ENCODE data around the gene DUSP22. TPM values are rescaled to one million over a fixed set of nuclear protein-coding genes. Genes with fewer than 3 reads are reported as not detected.

Gene DUSP22
- total and polyA plus RNA-seq, 2 experiments from 2014 or later: 24.2 to 26.3 TPM

DNA sequence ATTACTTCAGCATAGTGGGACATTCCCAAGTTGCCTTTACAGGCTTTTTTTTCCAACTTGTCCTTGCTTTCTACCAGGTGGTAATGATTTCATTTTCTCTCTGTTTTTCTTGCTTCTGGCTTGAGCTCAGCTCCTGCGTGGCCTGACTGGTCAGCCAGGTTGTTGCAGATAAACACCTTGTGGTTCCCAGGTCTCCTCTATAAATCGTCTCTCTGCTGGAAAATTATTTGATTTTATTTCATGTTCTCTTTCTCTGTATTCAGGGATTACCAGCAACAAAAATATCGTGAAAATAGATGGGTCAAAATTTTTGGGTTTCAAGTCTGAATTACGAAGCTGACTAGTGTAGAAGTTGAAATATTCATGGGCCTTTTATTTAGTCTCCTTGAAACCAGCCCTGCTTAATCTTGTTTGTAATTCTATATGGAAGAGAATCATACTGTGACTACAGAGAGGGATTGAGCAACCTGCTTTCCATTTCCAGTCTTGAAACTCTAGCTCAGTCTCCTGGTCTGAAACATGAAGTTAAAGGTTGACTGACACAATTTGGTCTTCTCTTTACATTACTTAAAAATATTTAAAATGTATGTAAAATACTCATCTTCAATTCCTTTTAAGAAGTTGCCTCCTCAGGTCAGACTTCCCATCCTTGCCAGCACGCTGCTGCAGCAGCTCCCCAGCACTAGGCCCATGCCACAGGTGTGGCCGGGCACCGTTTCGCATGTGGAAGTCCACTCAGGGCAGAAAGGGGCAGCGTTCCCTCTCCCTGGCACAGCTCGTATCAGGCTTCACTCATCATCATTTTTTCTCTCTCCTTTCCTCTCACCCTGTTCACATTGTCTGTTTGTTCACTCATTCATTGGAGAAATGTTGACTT is 7.1 kb downstream of the DUSP22 start:
- H3K9me2 ChIP-seq (replicated peaks; ENCODE audit: insufficient read depth): no peaks in the 10 kb centered on the region
- H3K27me3 ChIP-seq: no peaks in the 10 kb centered on the region
- no peaks in the 10 kb centered on the region for H3K36me3 ChIP-seq (replicated peaks; ENCODE audit: insufficient read depth, low read depth)
- no peak for TF ChIP-seq EZH2 (IDR thresholded peaks at IDR 0.05; ENCODE audit: borderline replicate concordance)
- TF ChIP-seq, protein P1, sequence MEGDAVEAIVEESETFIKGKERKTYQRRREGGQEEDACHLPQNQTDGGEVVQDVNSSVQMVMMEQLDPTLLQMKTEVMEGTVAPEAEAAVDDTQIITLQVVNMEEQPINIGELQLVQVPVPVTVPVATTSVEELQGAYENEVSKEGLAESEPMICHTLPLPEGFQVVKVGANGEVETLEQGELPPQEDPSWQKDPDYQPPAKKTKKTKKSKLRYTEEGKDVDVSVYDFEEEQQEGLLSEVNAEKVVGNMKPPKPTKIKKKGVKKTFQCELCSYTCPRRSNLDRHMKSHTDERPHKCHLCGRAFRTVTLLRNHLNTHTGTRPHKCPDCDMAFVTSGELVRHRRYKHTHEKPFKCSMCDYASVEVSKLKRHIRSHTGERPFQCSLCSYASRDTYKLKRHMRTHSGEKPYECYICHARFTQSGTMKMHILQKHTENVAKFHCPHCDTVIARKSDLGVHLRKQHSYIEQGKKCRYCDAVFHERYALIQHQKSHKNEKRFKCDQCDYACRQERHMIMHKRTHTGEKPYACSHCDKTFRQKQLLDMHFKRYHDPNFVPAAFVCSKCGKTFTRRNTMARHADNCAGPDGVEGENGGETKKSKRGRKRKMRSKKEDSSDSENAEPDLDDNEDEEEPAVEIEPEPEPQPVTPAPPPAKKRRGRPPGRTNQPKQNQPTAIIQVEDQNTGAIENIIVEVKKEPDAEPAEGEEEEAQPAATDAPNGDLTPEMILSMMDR (IDR thresholded peaks at IDR 0.05; ENCODE audit: poor library complexity): no peak
- no peak for TF ChIP-seq EZH2phosphoT487 (IDR thresholded peaks at IDR 0.05; ENCODE audit: low read depth, severe bottlenecking, unreplicated experiment)
- no peak overlapping the region for H3K4me3 ChIP-seq
- no peak overlapping the region for H3K4me2 ChIP-seq
- DNase-seq (ENCODE audit: low spot score): no peak
- H4K20me1 ChIP-seq (ENCODE audit: insufficient read depth, poor library complexity, severe bottlenecking): no peaks in the 10 kb centered on the region
- H3K27ac ChIP-seq: no peak overlapping the region
- 73% methylated on average over 10 of the region's 10 CpGs for WGBS (ENCODE audit: low lambda C conversion rate, missing lambda C conversion rate)
- H2AFZ ChIP-seq: no peak overlapping the region
- H3K4me1 ChIP-seq (ENCODE audit: insufficient read depth): no peaks in the 10 kb centered on the region
- H3K9me3 ChIP-seq (ENCODE audit: low read depth): no peaks in the 10 kb centered on the region
- H3K79me2 ChIP-seq: peaks cover 64% of the 10 kb centered on the region

GRCh38 chr6:300026-300425 is 7.7 kb downstream of the DUSP22 start:
- Histone ChIP-seq H3K4me1 (ENCODE audit: insufficient read depth) (no peaks in the 10 kb centered on the region), H3K79me2 (peaks cover 57% of the 10 kb centered on the region), H3K9me3 (ENCODE audit: low read depth) (no peaks in the 10 kb centered on the region), H3K27ac (no peak overlapping the region), H3K4me3 (no peak overlapping the region), H3K27me3 (no peaks in the 10 kb centered on the region), H3K9me2 (replicated peaks; ENCODE audit: insufficient read depth) (no peaks in the 10 kb centered on the region), H3K4me2 (no peak overlapping the region), H3K36me3 (replicated peaks; ENCODE audit: insufficient read depth, low read depth) (no peaks in the 10 kb centered on the region), H2AFZ (no peak overlapping the region), H4K20me1 (ENCODE audit: insufficient read depth, poor library complexity, severe bottlenecking) (no peaks in the 10 kb centered on the region)
- no peak for DNase-seq (ENCODE audit: low spot score)
- no peak for TF ChIP-seq EZH2phosphoT487 (IDR thresholded peaks at IDR 0.05; ENCODE audit: low read depth, severe bottlenecking, unreplicated experiment)
- TF ChIP-seq EZH2 (IDR thresholded peaks at IDR 0.05; ENCODE audit: borderline replicate concordance): no peak
- TF ChIP-seq, protein P1 (IDR thresholded peaks at IDR 0.05; ENCODE audit: poor library complexity): no peak
- WGBS (ENCODE audit: low lambda C conversion rate, missing lambda C conversion rate): 87% methylated on average over 6 of the region's 6 CpGs

- WGBS (ENCODE audit: low lambda C conversion rate, missing lambda C conversion rate): 84% methylated on average over 10 of the region's 10 CpGs
- Histone ChIP-seq H3K27me3 (no peaks in the 10 kb centered on the region), H3K36me3 (replicated peaks; ENCODE audit: insufficient read depth, low read depth) (no peaks in the 10 kb centered on the region), H4K20me1 (ENCODE audit: insufficient read depth, poor library complexity, severe bottlenecking) (no peaks in the 10 kb centered on the region), H3K79me2 (peaks cover 52% of the 10 kb centered on the region), H2AFZ (no peak overlapping the region), H3K4me3 (no peak overlapping the region), H3K9me3 (ENCODE audit: low read depth) (no peaks in the 10 kb centered on the region), H3K27ac (no peak overlapping the region), H3K4me2 (no peak overlapping the region), H3K9me2 (replicated peaks; ENCODE audit: insufficient read depth) (no peaks in the 10 kb centered on the region), H3K4me1 (ENCODE audit: insufficient read depth) (no peaks in the 10 kb centered on the region)
- no peak for DNase-seq (ENCODE audit: low spot score)
- no peak for TF ChIP-seq EZH2phosphoT487 (IDR thresholded peaks at IDR 0.05; ENCODE audit: low read depth, severe bottlenecking, unreplicated experiment)
These were observed 8.4 kb downstream of the DUSP22 start for GRCh38 chr6:300494-301198.

GRCh38 chr6:301526-301925 is 9.2 kb downstream of the DUSP22 start:
- no peak for TF ChIP-seq EZH2phosphoT487 (IDR thresholded peaks at IDR 0.05; ENCODE audit: low read depth, severe bottlenecking, unreplicated experiment)
- no peak overlapping the region for H3K4me3 ChIP-seq
- H3K27me3 ChIP-seq: no peaks in the 10 kb centered on the region
- H3K36me3 ChIP-seq (replicated peaks; ENCODE audit: insufficient read depth, low read depth): no peaks in the 10 kb centered on the region
- H3K27ac ChIP-seq: no peak overlapping the region
- H3K4me1 ChIP-seq (ENCODE audit: insufficient read depth): no peaks in the 10 kb centered on the region
- no peaks in the 10 kb centered on the region for H3K9me3 ChIP-seq (ENCODE audit: low read depth)
- no peaks in the 10 kb centered on the region for H3K9me2 ChIP-seq (replicated peaks; ENCODE audit: insufficient read depth)
- H3K79me2 ChIP-seq: peaks cover 44% of the 10 kb centered on the region
- no peak for DNase-seq (ENCODE audit: low spot score)
- H4K20me1 ChIP-seq (ENCODE audit: insufficient read depth, poor library complexity, severe bottlenecking): no peaks in the 10 kb centered on the region
- H2AFZ ChIP-seq: no peak overlapping the region
- WGBS (ENCODE audit: low lambda C conversion rate, missing lambda C conversion rate): 80% methylated on average over 8 of the region's 8 CpGs
- no peak overlapping the region for H3K4me2 ChIP-seq

Data from hepatocyte (in vitro differentiated cells).